Neural progenitor cell (in vitro differentiated cells): ENCODE results near the gene ARNT2. TPM values are rescaled to one million over a fixed set of nuclear protein-coding genes. Genes with fewer than 3 reads are reported as not detected.

Experiments
- DNase-seq: peaks from one replicate; pipeline ENCODE4 v3.0.0-alpha.2; 2016; ENCODE audit warnings: low spot score
- H2AFZ ChIP-seq: fragments of 200-600 bp; sonication (generic); replicated peaks from 2 replicates; pipeline ENCODE4 v1.6.1; 2016; ENCODE audit warnings: antibody characterized with exemption
- H3F3A ChIP-seq: fragments of 200-600 bp; sonication (generic); 2 replicates; pipeline ENCODE4 v1.6.1; 2016; ENCODE audit warnings: antibody characterized with exemption, low read depth
- H3K27ac ChIP-seq: fragments of 200-600 bp; sonication (generic); 2 replicates; pipeline ENCODE4 v1.5.1; 2016; ENCODE audit warnings: mild to moderate bottlenecking
- H3K27me3 ChIP-seq: fragments of 200-600 bp; sonication (generic); 2 replicates; pipeline ENCODE4 v1.6.1; 2016; ENCODE audit warnings: mild to moderate bottlenecking, moderate library complexity
- H3K36me3 ChIP-seq: fragments of 200-600 bp; sonication (generic); 2 replicates; pipeline ENCODE4 v1.5.1; 2016
- H3K4me1 ChIP-seq: fragments of 200-600 bp; sonication (generic); 2 replicates; pipeline ENCODE4 v1.6.1; 2016; ENCODE audit warnings: mixed run types
- H3K4me2 ChIP-seq: fragments of 200-600 bp; sonication (generic); 2 replicates; pipeline ENCODE4 v1.6.1; 2016
- H3K4me3 ChIP-seq: fragments of 200-600 bp; sonication (generic); 2 replicates; pipeline ENCODE4 v1.5.1; 2016
- H3K79me2 ChIP-seq: fragments of 200-600 bp; sonication (generic); 2 replicates; pipeline ENCODE4 v1.6.1; 2016; ENCODE audit warnings: low read depth
- H3K9ac ChIP-seq: fragments of 200-600 bp; sonication (generic); 2 replicates; pipeline ENCODE4 v1.6.1; 2016
- H3K9me3 ChIP-seq: fragments of 200-600 bp; sonication (generic); 2 replicates; pipeline ENCODE4 v1.5.1; 2016; ENCODE audit warnings: low read depth
- H4K20me1 ChIP-seq: fragments of 200-600 bp; sonication (generic); 2 replicates; pipeline ENCODE4 v1.6.1; 2016; ENCODE audit warnings: low read depth
- H3K27ac Mint-ChIP-seq: 3 replicates; pipeline ENCODE4 v1.8.0; 2021; ENCODE audit warnings: mixed read lengths
- H3K27me3 Mint-ChIP-seq: 2 replicates; pipeline ENCODE4 v1.8.0; 2022; ENCODE audit warnings: low read depth, mild to moderate bottlenecking, inconsistent platforms, moderate library complexity, mixed read lengths; ENCODE audit not compliant: insufficient read depth
- H3K36me3 Mint-ChIP-seq: 3 replicates; pipeline ENCODE4 v1.8.0; 2021; ENCODE audit warnings: mixed read lengths
- H3K4me1 Mint-ChIP-seq: 3 replicates; pipeline ENCODE4 v1.8.0; 2021; ENCODE audit warnings: mixed read lengths
- H3K4me3 Mint-ChIP-seq: 3 replicates; pipeline ENCODE4 v1.8.0; 2021; ENCODE audit warnings: mild to moderate bottlenecking, moderate library complexity, mixed read lengths
- H3K9me3 Mint-ChIP-seq: 3 replicates; pipeline ENCODE4 v1.8.0; 2020; ENCODE audit warnings: mixed read lengths
- CTCF ChIP-seq: fragments of 200-600 bp; sonication (generic); IDR thresholded peaks from 2 replicates; pipeline ENCODE4 v1.5.1; 2017; ENCODE audit warnings: antibody characterized with exemption, mild to moderate bottlenecking
- EZH2 ChIP-seq: fragments of 200-600 bp; sonication (generic); IDR thresholded peaks from 2 replicates; pipeline ENCODE4 v1.6.1; 2017; ENCODE audit warnings: antibody characterized with exemption, mild to moderate bottlenecking, moderate library complexity
- EZH2phosphoT487 ChIP-seq: fragments of 200-600 bp; sonication (generic); IDR thresholded peaks from 2 replicates; pipeline ENCODE4 v1.6.1; 2017; ENCODE audit warnings: antibody characterized with exemption
- total RNA-seq: library from RNA; depleted of rRNA; stranded (reverse); fragments of >200 nt; gene quantifications from 2 replicates; pipeline ENCODE4 v1.2.3, GENCODE V29; 2015; ENCODE audit warnings: low replicate concordance

ARNT2 gene
- total RNA-seq, 1 donor from 2014 or later, result 15.7 TPM

GRCh38 chr15:80597076-80597475 lies 192.9 kb downstream of the ARNT2 start:
- Mint-ChIP-seq H3K4me3 (no peak overlapping the region), H3K27ac (no peak overlapping the region), H3K4me1 (no peaks in the 10 kb centered on the region), H3K9me3 (peaks cover 3% of the 10 kb centered on the region), H3K27me3 (no peaks in the 10 kb centered on the region), H3K36me3 (peaks cover 15% of the 10 kb centered on the region)
- Histone ChIP-seq H3K9ac (no peak overlapping the region), H3K79me2 (no peaks in the 10 kb centered on the region), H3K27me3 (no peaks in the 10 kb centered on the region), H3K36me3 (no peaks in the 10 kb centered on the region), H3K4me2 (no peak overlapping the region), H4K20me1 (no peaks in the 10 kb centered on the region), H3K27ac (no peak overlapping the region), H3K4me1 (no peaks in the 10 kb centered on the region), H3K4me3 (no peak overlapping the region), H3K9me3 (no peaks in the 10 kb centered on the region), H3F3A (no peaks in the 10 kb centered on the region), H2AFZ (no peak overlapping the region)
- TF ChIP-seq EZH2phosphoT487, result no peak
- TF ChIP-seq CTCF, result no peak
- TF ChIP-seq EZH2, result no peak
- no peak for DNase-seq

GRCh38 chr15:80599359-80599758 lies 195.2 kb downstream of the ARNT2 start:
- Histone ChIP-seq H3K9me3 (no peaks in the 10 kb centered on the region), H3K4me1 (no peaks in the 10 kb centered on the region), H3K4me3 (no peak overlapping the region), H3K36me3 (no peaks in the 10 kb centered on the region), H2AFZ (no peak overlapping the region), H3K27ac (no peak overlapping the region), H3K79me2 (no peaks in the 10 kb centered on the region), H3K27me3 (no peaks in the 10 kb centered on the region), H3K9ac (no peak overlapping the region), H3K4me2 (no peak overlapping the region), H3F3A (no peaks in the 10 kb centered on the region), H4K20me1 (no peaks in the 10 kb centered on the region)
- Mint-ChIP-seq H3K27ac (no peak overlapping the region), H3K36me3 (peaks cover 5% of the 10 kb centered on the region), H3K4me3 (no peak overlapping the region), H3K9me3 (peaks cover 3% of the 10 kb centered on the region), H3K27me3 (peaks cover 4% of the 10 kb centered on the region), H3K4me1 (peaks cover 3% of the 10 kb centered on the region)
- DNase-seq, result no peak
- TF ChIP-seq EZH2phosphoT487, result no peak
- TF ChIP-seq EZH2, result no peak
- TF ChIP-seq CTCF, result no peak

- no peak for DNase-seq
- no peak overlapping the region for H3K9ac ChIP-seq
- H3K9me3 ChIP-seq, result no peaks in the 10 kb centered on the region
- Mint-ChIP-seq H3K36me3 (peaks cover 5% of the 10 kb centered on the region), H3K27ac (no peak overlapping the region), H3K27me3 (peaks cover 4% of the 10 kb centered on the region), H3K4me1 (peaks cover 7% of the 10 kb centered on the region), H3K9me3 (peaks cover 3% of the 10 kb centered on the region), H3K4me3 (no peak overlapping the region)
- TF ChIP-seq EZH2 (no peak), EZH2phosphoT487 (no peak), CTCF (no peak)
- H3K4me2 ChIP-seq, result no peak overlapping the region
- no peak overlapping the region for H2AFZ ChIP-seq
- H3K4me3 ChIP-seq, result no peak overlapping the region
- H3K27ac ChIP-seq, result no peak overlapping the region
- H4K20me1 ChIP-seq, result no peaks in the 10 kb centered on the region
- H3F3A ChIP-seq, result no peaks in the 10 kb centered on the region
- H3K36me3 ChIP-seq, result no peaks in the 10 kb centered on the region
- no peaks in the 10 kb centered on the region for H3K4me1 ChIP-seq
- no peaks in the 10 kb centered on the region for H3K27me3 ChIP-seq
- no peaks in the 10 kb centered on the region for H3K79me2 ChIP-seq
Measured at GRCh38 chr15:80600626-80601025, 196.4 kb downstream of the ARNT2 start.

- H3K27me3 ChIP-seq, result no peaks in the 10 kb centered on the region
- H3K9me3 Mint-ChIP-seq, result peaks cover 3% of the 10 kb centered on the region
- H3K36me3 Mint-ChIP-seq, result peaks cover 3% of the 10 kb centered on the region
- no peak overlapping the region for H3K27ac Mint-ChIP-seq
- no peaks in the 10 kb centered on the region for H3K79me2 ChIP-seq
- H3F3A ChIP-seq, result no peaks in the 10 kb centered on the region
- no peak for DNase-seq
- H3K36me3 ChIP-seq, result no peaks in the 10 kb centered on the region
- H3K4me1 Mint-ChIP-seq, result peaks cover 7% of the 10 kb centered on the region
- no peaks in the 10 kb centered on the region for H3K4me1 ChIP-seq
- H3K9me3 ChIP-seq, result no peaks in the 10 kb centered on the region
- no peak overlapping the region for H3K9ac ChIP-seq
- no peak for TF ChIP-seq EZH2phosphoT487
- no peaks in the 10 kb centered on the region for H4K20me1 ChIP-seq
- H3K4me2 ChIP-seq, result no peak overlapping the region
- no peak overlapping the region for H2AFZ ChIP-seq
- peaks cover 4% of the 10 kb centered on the region for H3K27me3 Mint-ChIP-seq
- H3K4me3 ChIP-seq, result no peak overlapping the region
- H3K4me3 Mint-ChIP-seq, result no peak overlapping the region
- H3K27ac ChIP-seq, result no peak overlapping the region
Measured at GRCh38 chr15:80601256-80601655, 197.1 kb downstream of the ARNT2 start.
